HUES48 (cell line): ENCODE data around the gene NEURL1B.
"Not testable (repeated sequence)": the region's sequence is repeated elsewhere in the genome, so short reads cannot be mapped to it uniquely, and the experiment has no call there.

ENCODE experiments used
- H3K27ac ChIP-seq: one replicate; pipeline ENCODE4 v1.7.0; 2013; ENCODE audit warnings: low read depth, low read length, inconsistent platforms
- H3K27me3 ChIP-seq: 2 replicates; pipeline ENCODE4 v1.6.1; 2013; ENCODE audit warnings: mild to moderate bottlenecking, low read length; ENCODE audit not compliant: control insufficient read depth, insufficient read depth
- H3K36me3 ChIP-seq: 2 replicates; pipeline ENCODE4 v1.6.1; 2013; ENCODE audit warnings: low read length; ENCODE audit not compliant: control insufficient read depth, insufficient read depth
- H3K4me1 ChIP-seq: 2 replicates; pipeline ENCODE4 v1.6.1; 2013; ENCODE audit warnings: mild to moderate bottlenecking, low read length; ENCODE audit not compliant: control insufficient read depth, insufficient read depth
- H3K4me3 ChIP-seq: 2 replicates; pipeline ENCODE4 v1.5.1; 2013; ENCODE audit warnings: mild to moderate bottlenecking, low read depth, low read length
- H3K9ac ChIP-seq: 2 replicates; pipeline ENCODE4 v1.6.1; 2013; ENCODE audit warnings: mild to moderate bottlenecking, low read depth, low read length, moderate library complexity
- H3K9me3 ChIP-seq: 2 replicates; pipeline ENCODE4 v1.6.1; 2013; ENCODE audit warnings: low read length; ENCODE audit not compliant: control insufficient read depth, insufficient read depth

NEURL1B gene

DNA sequence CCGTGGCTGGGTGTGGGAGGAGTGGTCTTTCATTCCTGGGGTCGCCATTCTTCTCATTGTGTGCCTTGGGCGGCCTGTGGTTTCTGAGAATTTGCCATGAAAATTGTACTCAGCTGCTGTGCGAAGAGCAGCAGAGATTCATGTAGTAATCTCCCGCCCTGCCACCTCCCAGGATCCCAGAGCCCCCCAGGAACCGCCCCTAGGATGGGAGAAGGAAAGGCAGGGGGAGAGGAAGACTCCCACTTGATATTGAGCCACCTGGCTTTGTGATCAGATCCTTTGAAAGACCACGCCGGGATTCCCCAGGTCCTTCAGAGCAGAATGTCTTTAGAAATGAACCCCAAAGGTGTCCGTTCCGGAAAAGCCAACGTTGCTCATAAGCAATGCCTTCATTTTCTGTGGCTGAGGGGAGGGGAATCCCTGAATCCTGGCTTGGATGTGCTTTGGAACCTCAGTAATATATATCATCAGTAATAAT is 27.6 kb downstream of the NEURL1B start:
- Histone ChIP-seq H3K27ac (no peak overlapping the region), H3K36me3 (no peaks in the 10 kb centered on the region), H3K9ac (no peak overlapping the region)

DNA sequence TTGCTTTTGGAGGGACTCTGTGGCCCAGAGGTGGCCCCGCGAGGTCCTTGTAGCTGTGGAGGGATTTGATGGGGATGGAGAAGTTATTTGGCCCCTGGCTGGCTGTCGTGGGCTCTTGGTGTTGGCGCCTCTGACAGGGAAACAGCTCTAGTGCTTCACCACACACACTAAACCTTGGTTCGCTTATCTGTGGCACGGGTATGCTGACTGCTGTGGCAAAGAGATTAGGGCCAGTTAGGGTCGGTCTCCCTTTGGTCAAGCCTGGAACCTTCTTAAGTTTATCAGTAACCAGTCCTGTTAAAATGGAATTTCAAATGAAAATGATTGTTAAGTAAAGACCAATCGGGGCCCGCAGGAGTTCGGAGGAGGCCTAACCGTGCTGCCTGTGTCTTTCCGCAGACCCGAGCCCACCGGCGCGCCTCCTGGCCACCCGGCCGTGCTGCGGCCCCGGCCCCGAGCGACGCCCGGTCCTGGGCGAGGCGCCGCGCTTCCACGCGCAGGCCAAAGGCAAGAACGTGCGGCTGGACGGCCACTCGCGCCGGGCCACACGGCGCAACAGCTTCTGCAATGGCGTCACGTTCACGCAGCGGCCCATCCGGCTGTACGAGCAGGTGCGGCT is 28.4 kb downstream of the NEURL1B start:
- Histone ChIP-seq H3K9me3 (no peaks in the 10 kb centered on the region), H3K4me3 (no peak overlapping the region), H3K36me3 (no peaks in the 10 kb centered on the region), H3K27ac (no peak overlapping the region), H3K4me1 (no peaks in the 10 kb centered on the region), H3K9ac (no peak overlapping the region), H3K27me3 (no peaks in the 10 kb centered on the region)

More for the DNA sequence above, 27.6 kb downstream of the NEURL1B start:
- H3K27me3 ChIP-seq, result no peaks in the 10 kb centered on the region
- H3K9me3 ChIP-seq, result no peaks in the 10 kb centered on the region
- H3K4me1 ChIP-seq, result no peaks in the 10 kb centered on the region
- no peak overlapping the region for H3K4me3 ChIP-seq

DNA sequence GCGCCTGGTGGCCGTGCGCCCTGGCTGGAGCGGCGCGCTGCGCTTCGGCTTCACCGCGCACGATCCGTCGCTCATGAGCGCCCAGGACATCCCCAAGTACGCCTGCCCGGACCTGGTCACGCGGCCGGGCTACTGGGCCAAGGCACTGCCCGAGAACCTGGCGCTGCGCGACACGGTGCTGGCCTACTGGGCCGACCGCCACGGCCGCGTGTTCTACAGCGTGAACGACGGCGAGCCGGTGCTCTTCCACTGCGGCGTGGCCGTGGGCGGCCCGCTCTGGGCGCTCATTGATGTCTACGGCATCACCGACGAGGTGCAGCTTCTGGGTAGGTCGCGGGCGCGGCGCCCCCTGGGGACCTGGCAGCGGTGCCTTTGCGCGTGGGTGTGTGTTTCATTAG is 28.9 kb downstream of the NEURL1B start:
- no peak overlapping the region for H3K4me3 ChIP-seq
- H3K9me3 ChIP-seq, result no peaks in the 10 kb centered on the region
- H3K36me3 ChIP-seq, result no peaks in the 10 kb centered on the region
- H3K27me3 ChIP-seq, result no peaks in the 10 kb centered on the region
- H3K27ac ChIP-seq, result no peak overlapping the region
- H3K9ac ChIP-seq, result no peak overlapping the region
- H3K4me1 ChIP-seq, result no peaks in the 10 kb centered on the region

GRCh38 chr5:172670444-172670843 is 29.4 kb downstream of the NEURL1B start:
- Histone ChIP-seq H3K27me3 (no peaks in the 10 kb centered on the region), H3K4me3 (no peak overlapping the region), H3K9me3 (no peaks in the 10 kb centered on the region), H3K9ac (no peak overlapping the region), H3K36me3 (no peaks in the 10 kb centered on the region), H3K27ac (no peak overlapping the region), H3K4me1 (no peaks in the 10 kb centered on the region)

- Histone ChIP-seq H3K36me3 (no peaks in the 10 kb centered on the region), H3K9me3 (no peaks in the 10 kb centered on the region), H3K27ac (no peak overlapping the region), H3K27me3 (no peaks in the 10 kb centered on the region), H3K4me3 (no peak overlapping the region), H3K9ac (no peak overlapping the region), H3K4me1 (no peaks in the 10 kb centered on the region)
Measured at GRCh38 chr5:172671091-172671490, 30.0 kb downstream of the NEURL1B start.

DNA sequence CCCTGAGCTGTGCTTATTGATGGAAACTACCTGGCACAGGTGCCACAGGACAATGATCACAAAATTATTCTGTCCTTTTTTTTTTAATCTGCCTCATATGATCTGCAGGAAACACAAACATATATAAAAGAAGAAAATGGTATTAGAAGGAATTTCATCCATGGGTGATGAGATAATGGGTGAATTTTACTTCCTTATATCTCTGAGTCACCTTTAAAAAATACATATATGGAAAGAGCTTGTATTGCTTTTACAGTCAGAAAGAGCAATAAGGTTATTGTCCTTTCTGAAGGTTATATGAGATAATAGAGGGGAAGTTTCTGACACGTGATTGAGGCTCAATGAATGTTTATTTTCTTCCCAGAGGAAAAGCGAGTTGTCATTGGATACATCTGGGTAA is 31.6 kb downstream of the NEURL1B start:
- H3K27me3 ChIP-seq, result no peaks in the 10 kb centered on the region
- H3K36me3 ChIP-seq, result no peaks in the 10 kb centered on the region
- no peak overlapping the region for H3K9ac ChIP-seq
- no peaks in the 10 kb centered on the region for H3K4me1 ChIP-seq
- H3K9me3 ChIP-seq, result no peaks in the 10 kb centered on the region
- no peak overlapping the region for H3K4me3 ChIP-seq
- no peak overlapping the region for H3K27ac ChIP-seq

DNA sequence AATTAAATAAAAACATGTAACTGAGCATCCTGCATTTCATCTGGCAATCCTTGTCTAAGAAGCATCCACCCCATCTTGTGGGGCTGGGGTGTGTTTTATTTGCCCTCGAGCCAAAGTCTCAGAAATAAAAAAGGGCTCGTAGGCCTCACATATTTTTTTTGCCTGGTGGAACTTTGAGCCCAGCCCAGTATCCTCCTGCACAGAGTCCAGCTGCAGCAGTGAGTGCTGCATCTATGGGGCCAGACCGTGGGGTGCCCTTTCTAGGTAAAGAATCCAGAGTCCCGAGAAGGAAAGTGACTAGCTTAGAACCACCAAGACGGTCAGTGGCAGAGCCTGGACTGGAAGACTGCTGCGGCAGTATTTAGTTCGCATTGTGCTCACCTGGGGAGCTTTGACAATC is 33.1 kb downstream of the NEURL1B start:
- Histone ChIP-seq H3K9me3 (no peaks in the 10 kb centered on the region), H3K27me3 (no peaks in the 10 kb centered on the region), H3K4me3 (no peak overlapping the region), H3K27ac (no peak overlapping the region), H3K9ac (no peak overlapping the region), H3K4me1 (no peaks in the 10 kb centered on the region), H3K36me3 (no peaks in the 10 kb centered on the region)

- H3K36me3 ChIP-seq, result no peaks in the 10 kb centered on the region
- H3K4me1 ChIP-seq, result no peaks in the 10 kb centered on the region
- H3K9me3 ChIP-seq, result no peaks in the 10 kb centered on the region
- no peak overlapping the region for H3K27ac ChIP-seq
- no peak overlapping the region for H3K9ac ChIP-seq
- H3K27me3 ChIP-seq, result no peaks in the 10 kb centered on the region
- no peak overlapping the region for H3K4me3 ChIP-seq
Measured at GRCh38 chr5:172676914-172677475, 35.9 kb downstream of the NEURL1B start.

DNA sequence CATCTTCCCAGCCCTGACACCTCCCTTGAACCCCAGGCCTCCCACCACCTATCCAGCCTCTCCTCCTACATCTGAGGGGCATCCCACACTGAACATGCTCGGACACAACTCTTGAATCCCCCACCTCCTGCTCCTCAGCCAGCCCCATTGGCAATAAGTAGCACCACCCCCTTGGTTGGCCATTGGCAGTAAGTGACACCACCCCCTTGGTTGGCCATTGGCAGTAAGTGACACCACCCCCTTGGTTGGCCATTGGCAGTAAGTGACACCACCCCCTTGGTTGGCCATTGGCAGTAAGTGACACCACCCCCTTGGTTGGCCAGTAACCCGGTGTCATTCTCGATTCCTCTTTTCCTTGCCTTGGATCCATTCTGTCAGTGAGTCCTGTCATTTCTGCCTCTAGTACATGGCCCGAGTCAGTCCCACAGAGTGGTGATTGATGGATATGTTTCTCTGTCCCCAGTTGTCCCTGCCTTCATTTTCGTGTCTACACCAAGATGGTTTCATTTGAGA is 37.4 kb downstream of the NEURL1B start:
- H3K27ac ChIP-seq, H3K36me3 ChIP-seq, H3K9ac ChIP-seq, H3K4me3 ChIP-seq, H3K9me3 ChIP-seq, H3K4me1 ChIP-seq: not testable (repeated sequence)
- H3K27me3 ChIP-seq, result peaks cover 10% of the 10 kb centered on the region

DNA sequence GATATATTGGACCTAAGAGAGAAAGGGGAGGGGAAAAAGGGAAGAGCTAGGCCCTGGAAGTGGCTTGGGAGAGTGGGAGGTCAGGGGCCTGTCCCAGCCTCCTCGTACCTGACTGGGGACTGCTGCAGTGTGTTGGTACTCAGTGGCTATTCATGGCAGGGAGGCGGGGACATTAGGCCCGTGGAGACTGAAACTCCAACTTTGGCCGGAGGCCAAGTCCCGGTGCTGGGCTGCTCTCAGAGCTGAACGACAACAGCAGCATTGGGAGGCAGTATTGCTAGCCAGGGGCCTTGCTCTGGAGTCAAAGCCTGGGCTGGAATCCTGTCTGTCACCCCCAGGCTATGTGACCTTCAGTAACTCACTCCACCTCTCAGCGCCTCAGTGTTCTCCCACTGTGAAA is 37.8 kb downstream of the NEURL1B start:
- Histone ChIP-seq H3K9me3 (no peaks in the 10 kb centered on the region), H3K4me1 (no peaks in the 10 kb centered on the region), H3K9ac (no peak overlapping the region), H3K27me3 (peaks cover 14% of the 10 kb centered on the region), H3K4me3 (no peak overlapping the region), H3K36me3 (no peaks in the 10 kb centered on the region), H3K27ac (no peak overlapping the region)

- no peaks in the 10 kb centered on the region for H3K36me3 ChIP-seq
Measured at GRCh38 chr5:172679628-172680212, 38.7 kb downstream of the NEURL1B start.

More at GRCh38 chr5:172679628-172680212, 38.7 kb downstream of the NEURL1B start:
- Histone ChIP-seq H3K27me3 (peaks cover 21% of the 10 kb centered on the region), H3K9ac (no peak overlapping the region), H3K4me3 (no peak overlapping the region), H3K27ac (no peak overlapping the region), H3K4me1 (no peaks in the 10 kb centered on the region), H3K9me3 (no peaks in the 10 kb centered on the region)
